ENCODE measurements around the gene GABRE. TPM values are rescaled to one million over a fixed set of nuclear protein-coding genes. Genes with fewer than 3 reads are reported as not detected.

GABRE gene
- total RNA-seq, 1 donor from 2014 or later, result not detected

DNA sequence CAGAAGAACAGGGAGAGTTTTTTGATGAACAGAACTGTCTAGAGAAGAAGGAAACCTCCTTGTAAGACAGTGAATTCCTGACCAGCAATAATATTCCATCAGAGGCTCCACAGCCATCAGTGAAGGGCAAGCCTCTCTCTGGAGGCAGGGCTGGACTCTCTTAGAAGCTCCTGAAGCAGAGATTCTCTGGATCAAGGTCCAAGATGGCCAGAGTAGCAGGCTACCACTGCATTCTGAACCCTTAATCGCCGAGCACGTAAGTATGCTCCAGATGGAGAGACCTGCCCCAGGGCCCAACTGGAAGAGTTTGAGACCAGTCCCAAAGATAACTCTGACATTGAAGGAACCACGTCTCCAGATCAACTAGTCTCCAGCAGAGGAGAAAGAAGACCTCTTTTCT is 16.4 kb downstream of the GABRE start:
- H3K9me3 Mint-ChIP-seq (ENCODE audit: unreplicated experiment), result no peaks in the 10 kb centered on the region

DNA sequence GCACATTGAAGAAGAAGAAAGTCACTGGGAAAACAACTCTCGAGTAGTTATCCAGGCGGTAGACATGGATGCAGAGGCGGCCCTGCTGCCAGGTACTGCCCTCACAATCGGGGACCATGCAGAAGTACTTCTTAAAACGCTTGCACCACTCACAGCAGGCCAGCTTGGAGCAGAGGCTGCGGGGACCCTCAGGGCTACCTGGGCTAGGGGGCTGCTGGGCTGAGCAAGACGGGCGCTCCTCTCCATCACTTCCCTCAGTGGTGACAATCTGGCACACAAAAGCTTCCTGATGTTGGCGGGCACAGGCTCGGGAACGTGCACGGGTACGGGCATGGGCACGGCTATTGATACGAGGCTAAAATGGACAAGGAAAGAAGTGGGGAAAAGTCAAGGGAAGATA is 19.7 kb downstream of the GABRE start:
- no peak for DNase-seq
- H3K36me3 Mint-ChIP-seq (ENCODE audit: unreplicated experiment), result no peaks in the 10 kb centered on the region
- H3K27ac Mint-ChIP-seq (ENCODE audit: unreplicated experiment), result no peak overlapping the region
- no peaks in the 10 kb centered on the region for H3K4me1 Mint-ChIP-seq (ENCODE audit: low read depth, unreplicated experiment)
- peaks cover 3% of the 10 kb centered on the region for H3K27me3 Mint-ChIP-seq (ENCODE audit: unreplicated experiment)
- TF ChIP-seq, protein P1, sequence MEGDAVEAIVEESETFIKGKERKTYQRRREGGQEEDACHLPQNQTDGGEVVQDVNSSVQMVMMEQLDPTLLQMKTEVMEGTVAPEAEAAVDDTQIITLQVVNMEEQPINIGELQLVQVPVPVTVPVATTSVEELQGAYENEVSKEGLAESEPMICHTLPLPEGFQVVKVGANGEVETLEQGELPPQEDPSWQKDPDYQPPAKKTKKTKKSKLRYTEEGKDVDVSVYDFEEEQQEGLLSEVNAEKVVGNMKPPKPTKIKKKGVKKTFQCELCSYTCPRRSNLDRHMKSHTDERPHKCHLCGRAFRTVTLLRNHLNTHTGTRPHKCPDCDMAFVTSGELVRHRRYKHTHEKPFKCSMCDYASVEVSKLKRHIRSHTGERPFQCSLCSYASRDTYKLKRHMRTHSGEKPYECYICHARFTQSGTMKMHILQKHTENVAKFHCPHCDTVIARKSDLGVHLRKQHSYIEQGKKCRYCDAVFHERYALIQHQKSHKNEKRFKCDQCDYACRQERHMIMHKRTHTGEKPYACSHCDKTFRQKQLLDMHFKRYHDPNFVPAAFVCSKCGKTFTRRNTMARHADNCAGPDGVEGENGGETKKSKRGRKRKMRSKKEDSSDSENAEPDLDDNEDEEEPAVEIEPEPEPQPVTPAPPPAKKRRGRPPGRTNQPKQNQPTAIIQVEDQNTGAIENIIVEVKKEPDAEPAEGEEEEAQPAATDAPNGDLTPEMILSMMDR (IDR thresholded peaks at IDR 0.05; ENCODE audit: partially characterized antibody, unreplicated experiment), result no peak
- no peak overlapping the region for H3K4me3 Mint-ChIP-seq (ENCODE audit: unreplicated experiment)
- H3K9me3 Mint-ChIP-seq (ENCODE audit: unreplicated experiment), result no peaks in the 10 kb centered on the region

More for the DNA sequence above, 16.4 kb downstream of the GABRE start:
- Mint-ChIP-seq H3K36me3 (ENCODE audit: unreplicated experiment) (no peaks in the 10 kb centered on the region), H3K27ac (ENCODE audit: unreplicated experiment) (no peak overlapping the region), H3K4me3 (ENCODE audit: unreplicated experiment) (no peak overlapping the region), H3K4me1 (ENCODE audit: low read depth, unreplicated experiment) (no peaks in the 10 kb centered on the region), H3K27me3 (ENCODE audit: unreplicated experiment) (peaks cover 3% of the 10 kb centered on the region)
- no peak for DNase-seq
- TF ChIP-seq, protein P1 (IDR thresholded peaks at IDR 0.05; ENCODE audit: partially characterized antibody, unreplicated experiment), result no peak

DNA sequence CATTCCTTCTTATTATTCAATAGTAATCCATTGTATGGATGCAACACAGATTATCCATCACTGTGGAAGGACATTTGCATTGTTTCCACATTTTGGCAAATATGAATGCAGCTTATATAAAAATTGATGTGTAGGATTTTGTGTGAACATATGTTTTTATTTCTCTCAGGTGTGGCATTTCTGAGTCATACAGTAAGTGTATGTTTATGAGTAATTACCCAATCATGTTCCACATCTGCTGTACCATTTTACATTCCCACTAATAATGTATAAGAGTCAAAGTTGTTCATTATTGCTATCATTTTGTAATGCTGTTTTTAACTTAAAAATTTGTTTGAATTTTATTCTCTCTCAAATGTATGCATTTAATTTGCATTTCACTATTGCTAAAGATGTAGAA is 36.3 kb downstream of the GABRE start:
- no peaks in the 10 kb centered on the region for H3K4me1 Mint-ChIP-seq (ENCODE audit: low read depth, unreplicated experiment)
- no peak overlapping the region for H3K27ac Mint-ChIP-seq (ENCODE audit: unreplicated experiment)
- no peak overlapping the region for H3K4me3 Mint-ChIP-seq (ENCODE audit: unreplicated experiment)
- H3K9me3 Mint-ChIP-seq (ENCODE audit: unreplicated experiment), result no peaks in the 10 kb centered on the region
- no peaks in the 10 kb centered on the region for H3K36me3 Mint-ChIP-seq (ENCODE audit: unreplicated experiment)
- H3K27me3 Mint-ChIP-seq (ENCODE audit: unreplicated experiment), result no peaks in the 10 kb centered on the region
- TF ChIP-seq, protein P1 (IDR thresholded peaks at IDR 0.05; ENCODE audit: partially characterized antibody, unreplicated experiment), result no peak
- DNase-seq, result no peak

DNA sequence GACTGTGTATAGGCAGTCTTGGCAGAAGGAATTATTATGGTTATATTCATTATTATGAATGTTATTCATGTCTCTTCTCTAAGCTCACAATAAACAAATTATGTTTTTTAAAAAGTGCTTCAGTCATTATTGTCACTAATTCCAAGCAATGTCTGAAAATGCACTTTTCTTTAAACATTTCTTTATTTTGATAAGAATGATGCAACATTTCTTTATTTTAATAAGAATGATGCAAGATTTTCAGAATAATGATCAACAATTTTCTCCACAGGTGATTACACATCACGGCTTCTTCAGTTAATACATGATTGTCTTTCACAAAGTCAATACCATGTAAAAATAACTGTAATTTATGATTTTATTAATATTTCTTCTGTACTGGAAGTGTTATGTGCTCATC is 39.1 kb downstream of the GABRE start:
- TF ChIP-seq, protein P1 (IDR thresholded peaks at IDR 0.05; ENCODE audit: partially characterized antibody, unreplicated experiment), result no peak
- Mint-ChIP-seq H3K27me3 (ENCODE audit: unreplicated experiment) (no peaks in the 10 kb centered on the region), H3K4me3 (ENCODE audit: unreplicated experiment) (no peak overlapping the region), H3K4me1 (ENCODE audit: low read depth, unreplicated experiment) (no peaks in the 10 kb centered on the region), H3K36me3 (ENCODE audit: unreplicated experiment) (no peaks in the 10 kb centered on the region), H3K9me3 (ENCODE audit: unreplicated experiment) (no peaks in the 10 kb centered on the region), H3K27ac (ENCODE audit: unreplicated experiment) (no peak overlapping the region)
- no peak for DNase-seq

DNA sequence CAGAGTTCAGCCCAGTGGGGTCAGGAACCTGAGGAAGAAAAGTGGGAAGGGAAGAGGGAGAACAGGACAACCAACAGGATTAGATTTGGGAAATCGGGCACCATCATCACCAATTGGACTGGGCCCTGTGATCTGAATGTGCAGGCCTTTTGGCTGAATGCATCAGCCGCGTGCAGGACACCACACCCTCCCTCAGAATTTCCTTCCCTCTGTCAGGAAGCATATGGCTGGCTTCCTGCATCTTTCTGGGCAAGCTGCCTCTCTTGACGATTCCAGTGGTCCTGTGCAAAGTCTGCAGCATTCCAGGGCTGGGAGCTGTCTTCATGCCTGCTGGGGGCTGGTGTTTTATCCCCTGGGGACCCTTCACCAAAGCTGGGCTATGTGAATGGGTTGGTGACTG is 45.4 kb downstream of the GABRE start:
- peaks cover 1% of the 10 kb centered on the region for H3K27me3 Mint-ChIP-seq (ENCODE audit: unreplicated experiment)
- H3K9me3 Mint-ChIP-seq (ENCODE audit: unreplicated experiment), result no peaks in the 10 kb centered on the region
- no peak overlapping the region for H3K4me3 Mint-ChIP-seq (ENCODE audit: unreplicated experiment)

More for the DNA sequence above, 45.4 kb downstream of the GABRE start:
- no peaks in the 10 kb centered on the region for H3K36me3 Mint-ChIP-seq (ENCODE audit: unreplicated experiment)
- H3K4me1 Mint-ChIP-seq (ENCODE audit: low read depth, unreplicated experiment), result no peaks in the 10 kb centered on the region
- H3K27ac Mint-ChIP-seq (ENCODE audit: unreplicated experiment), result no peak overlapping the region
- no peak for DNase-seq
- TF ChIP-seq, protein P1 (IDR thresholded peaks at IDR 0.05; ENCODE audit: partially characterized antibody, unreplicated experiment), result no peak
